SK-N-SH treated with all-trans-retinoic acid at 6 μM for 48 hours (cell line): ENCODE results near the gene CDC14B.
"Not testable (repeated sequence)": the region's sequence is repeated elsewhere in the genome, so short reads cannot be mapped to it uniquely, and the experiment has no call there.

ENCODE experiments used
- ARNTL ChIP-seq: fragments of 450-650 bp; formaldehyde crosslinking; IDR thresholded peaks from 2 replicates; pipeline ENCODE4 v1.5.0; 2020; ENCODE audit warnings: low read depth, mild to moderate bottlenecking, moderate library complexity, borderline replicate concordance
- OSR1 ChIP-seq: fragments of 250-450 bp; sonication (Bioruptor Pico); IDR thresholded peaks from 2 replicates; pipeline ENCODE4 v1.8.0; 2022; ENCODE audit warnings: moderate library complexity, mild to moderate bottlenecking, inconsistent platforms
- TSHZ2 ChIP-seq: fragments of 250-450 bp; sonication (Bioruptor Pico); IDR thresholded peaks from 2 replicates; pipeline ENCODE4 v1.5.0; 2020; ENCODE audit warnings: mild to moderate bottlenecking, moderate library complexity
- ZC3H10 ChIP-seq: fragments of 250-450 bp; sonication (Bioruptor Pico); IDR thresholded peaks from 2 replicates; pipeline ENCODE4 v1.5.1; 2021; ENCODE audit warnings: mild to moderate bottlenecking, moderate library complexity
- ZFP3 ChIP-seq: fragments of 250-450 bp; sonication (Bioruptor Pico); IDR thresholded peaks from 2 replicates; pipeline ENCODE4 v1.5.0; 2020; ENCODE audit warnings: mild to moderate bottlenecking, moderate library complexity
- ZNF565 ChIP-seq: fragments of 450-650 bp; formaldehyde crosslinking; conservative IDR thresholded peaks from 2 replicates; pipeline ENCODE4 v1.5.0; 2020; ENCODE audit warnings: low read depth, mild to moderate bottlenecking, moderate library complexity
- ZNF8 ChIP-seq: fragments of 450-650 bp; formaldehyde crosslinking; IDR thresholded peaks from 2 replicates; pipeline ENCODE4 v1.5.0; 2020; ENCODE audit warnings: mild to moderate bottlenecking, moderate library complexity

DNA sequence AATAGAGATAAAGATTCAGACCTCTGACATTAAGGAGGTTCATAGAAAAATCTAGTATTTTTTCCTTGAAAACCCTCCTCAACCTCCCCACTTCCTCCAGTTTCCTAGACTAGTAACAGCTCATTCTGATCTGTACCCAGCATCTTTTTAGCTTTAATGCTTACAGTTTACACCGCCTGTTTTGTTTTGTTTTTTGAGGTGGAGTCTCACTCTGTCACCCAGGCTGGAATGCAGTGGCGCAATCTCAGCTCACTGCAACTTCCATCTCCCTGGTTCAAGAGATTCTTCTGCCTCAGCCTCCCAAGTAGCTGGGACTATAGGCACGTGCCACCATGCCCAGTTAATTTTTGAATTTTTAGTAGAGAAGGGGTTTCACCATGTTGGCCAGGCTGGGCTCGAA, 5.0 kb downstream of the CDC14B start:
- TF ChIP-seq ZNF8 (CRISPR knock-in tag); ZNF565 (CRISPR knock-in tag); TSHZ2 (CRISPR knock-in tag); ZC3H10 (CRISPR knock-in tag); ARNTL; ZFP3; OSR1: not testable (repeated sequence)
